CD14-positive monocyte (primary cell): ENCODE results near the gene GRM4. TPM values are rescaled to one million over a fixed set of nuclear protein-coding genes. Genes with fewer than 3 reads are reported as not detected.

ENCODE experiments used
- DNase-seq, 3 donors: peaks; one replicate each; pipeline ENCODE4 v3.0.0-alpha.2; 2011 to 2022
- H2AFZ ChIP-seq: 2 replicates; pipeline ENCODE4 v1.6.0; 2012; ENCODE audit warnings: mild to moderate bottlenecking, low read depth, low read length, inconsistent platforms; ENCODE audit not compliant: insufficient read depth, poor library complexity, severe bottlenecking
- H3K27ac ChIP-seq, 2 donors: 1 replicate in 1 of 2; 2 replicates in 1 of 2; pipeline ENCODE4 v1.5.1; 2012 to 2013; ENCODE audit warnings: low read length in 2 of 2, control low read depth in 1 of 2, inconsistent platforms in 1 of 2, low read depth in 1 of 2, mild to moderate bottlenecking in 1 of 2
- H3K27me3 ChIP-seq, 2 donors: one replicate each; pipeline versions ENCODE4 v1.6.0 to v1.6.1; 2011 to 2013; ENCODE audit warnings: low read length in 2 of 2; ENCODE audit not compliant: control insufficient read depth in 2 of 2, insufficient read depth in 2 of 2
- H3K36me3 ChIP-seq, 2 donors: replicated peaks in 1 of 2; 1 replicate in 1 of 2; 2 replicates in 1 of 2; pipeline versions ENCODE4 v1.5.1 to v1.6.1; 2012 to 2013; ENCODE audit warnings: low read length in 2 of 2, control low read depth in 1 of 2, inconsistent platforms in 1 of 2, mild to moderate bottlenecking in 1 of 2; ENCODE audit not compliant: insufficient read depth in 2 of 2, control insufficient read depth in 1 of 2
- H3K4me1 ChIP-seq, 2 donors: 1 replicate in 1 of 2; 2 replicates in 1 of 2; pipeline versions ENCODE4 v1.5.1 to v1.6.1; 2012 to 2013; ENCODE audit warnings: low read length in 2 of 2, control low read depth in 1 of 2, inconsistent platforms in 1 of 2, mild to moderate bottlenecking in 1 of 2, moderate library complexity in 1 of 2; ENCODE audit not compliant: insufficient read depth in 2 of 2, control insufficient read depth in 1 of 2
- H3K4me2 ChIP-seq: replicated peaks from 2 replicates; pipeline ENCODE3; 2012; ENCODE audit warnings: low read length, moderate library complexity, mild to moderate bottlenecking; ENCODE audit not compliant: poor library complexity, severe bottlenecking; ENCODE audit errors: extremely low read depth
- H3K4me3 ChIP-seq, 3 experiments: fragments of 200-600 bp in 1 of 3; sonication (generic) in 1 of 3; replicated peaks in 1 of 3; 1 replicate in 2 of 3; 2 replicates in 1 of 3; pipeline ENCODE4 v1.5.1; 2011 to 2013; ENCODE audit warnings: low read length in 3 of 3, mild to moderate bottlenecking in 3 of 3, control low read depth in 2 of 3, low read depth in 2 of 3, inconsistent platforms in 1 of 3, moderate library complexity in 1 of 3
- H3K79me2 ChIP-seq: 2 replicates; pipeline ENCODE4 v1.6.0; 2012; ENCODE audit warnings: mild to moderate bottlenecking, control low read depth, inconsistent platforms, low read length, moderate library complexity; ENCODE audit not compliant: insufficient read depth
- H3K9ac ChIP-seq: 2 replicates; pipeline ENCODE4 v1.6.0; 2017; ENCODE audit warnings: low read length, mild to moderate bottlenecking; ENCODE audit not compliant: insufficient read depth, poor library complexity, severe bottlenecking
- H3K9me3 ChIP-seq, 2 donors: replicated peaks in 1 of 2; 1 replicate in 1 of 2; 2 replicates in 1 of 2; pipeline versions ENCODE4 v1.5.1 to v1.6.1; 2012 to 2013; ENCODE audit warnings: low read length in 2 of 2, control low read depth in 1 of 2; ENCODE audit not compliant: control insufficient read depth in 1 of 2, insufficient read depth in 1 of 2
- H4K20me1 ChIP-seq: 2 replicates; pipeline ENCODE4 v1.6.0; 2012; ENCODE audit warnings: mild to moderate bottlenecking, low read length, control low read depth, moderate library complexity; ENCODE audit not compliant: insufficient read depth
- H3K27ac Mint-ChIP-seq, 7 donors: one replicate each; pipeline ENCODE4 v1.8.0; 2020; ENCODE audit warnings: mild to moderate bottlenecking in 7 of 7, mixed read lengths in 7 of 7, moderate library complexity in 6 of 7, inconsistent platforms in 2 of 7
- H3K27me3 Mint-ChIP-seq, 3 donors: one replicate each; pipeline ENCODE4 v1.8.0; 2021 to 2022; ENCODE audit warnings: low read depth in 3 of 3, mild to moderate bottlenecking in 3 of 3, mixed read lengths in 3 of 3, moderate library complexity in 3 of 3, inconsistent platforms in 1 of 3
- H3K36me3 Mint-ChIP-seq, 2 donors: one replicate each; pipeline ENCODE4 v1.8.0; 2020; ENCODE audit warnings: mixed read lengths in 2 of 2, inconsistent platforms in 1 of 2, mild to moderate bottlenecking in 1 of 2
- H3K4me1 Mint-ChIP-seq: one replicate; pipeline ENCODE4 v1.8.0; 2020; ENCODE audit warnings: mild to moderate bottlenecking, mixed read lengths
- H3K4me3 Mint-ChIP-seq, 2 donors: one replicate each; pipeline ENCODE4 v1.8.0; 2020; ENCODE audit warnings: mild to moderate bottlenecking in 2 of 2, mixed read lengths in 2 of 2, moderate library complexity in 1 of 2
- H3K9me3 Mint-ChIP-seq, 7 donors: one replicate each; pipeline ENCODE4 v1.8.0; 2020 to 2022; ENCODE audit warnings: mixed read lengths in 7 of 7, mild to moderate bottlenecking in 6 of 7, moderate library complexity in 6 of 7, inconsistent platforms in 2 of 7
- WGBS: methylation state at CpG from one replicate; pipeline ENCODE4 v1.1.5; 2013; ENCODE audit warnings: missing lambda C conversion rate; ENCODE audit not compliant: insufficient coverage; 5-methylcytosine and 5-hydroxymethylcytosine counted together
- intact Hi-C, 2 donors: fragments of 100-400 bp; cut with micrococcal nuclease; formaldehyde crosslinking; loops; one replicate each; pipeline versions ENCODE4 v1.15.0 to v1.15.1; 2023
- polyA plus RNA-seq, 3 donors: library from polyadenylated mRNA; depleted of rRNA in 1 of 3; unstranded in 2 of 3; stranded (reverse) in 1 of 3; fragments of 300-500 nt in 2 of 3; fragments of >200 nt in 1 of 3; fragmentation: Illumina TruSeq in 2 of 3; gene quantifications; 1 replicate in 2 of 3; 2 replicates in 1 of 3; pipeline ENCODE4 v1.2.3, GENCODE V29; 2012 to 2021
- TF ChIP-seq, protein P1 (sequence below): fragments of 200-600 bp; IDR thresholded peaks from one replicate; pipeline ENCODE4 v1.8.0; 2022; ENCODE audit warnings: antibody characterized with exemption, mild to moderate bottlenecking

The GRM4 gene
- polyA plus RNA-seq, 3 donors = not detected

- no peak overlapping the region for H2AFZ ChIP-seq
- H3K9ac ChIP-seq = no peak overlapping the region
- peaks cover 33 to 42% (median 33%) of the 10 kb centered on the region in 3 donors for H3K27me3 Mint-ChIP-seq
- H3K4me2 ChIP-seq = no peak overlapping the region
- H3K4me1 Mint-ChIP-seq = peaks cover 11% of the 10 kb centered on the region
- intact Hi-C loops = no loop called here
- no peaks in the 10 kb centered on the region for H3K36me3 Mint-ChIP-seq
- no peaks in the 10 kb centered on the region for H3K36me3 ChIP-seq
- DNase-seq = no peak
- H3K4me1 ChIP-seq = peaks cover 9 to 12% of the 10 kb centered on the region in 2 donors
- H3K4me3 ChIP-seq = no peak overlapping the region
- H3K9me3 Mint-ChIP-seq = peaks cover 0 to 13% (median 3%) of the 10 kb centered on the region in 7 donors
- TF ChIP-seq, protein P1, sequence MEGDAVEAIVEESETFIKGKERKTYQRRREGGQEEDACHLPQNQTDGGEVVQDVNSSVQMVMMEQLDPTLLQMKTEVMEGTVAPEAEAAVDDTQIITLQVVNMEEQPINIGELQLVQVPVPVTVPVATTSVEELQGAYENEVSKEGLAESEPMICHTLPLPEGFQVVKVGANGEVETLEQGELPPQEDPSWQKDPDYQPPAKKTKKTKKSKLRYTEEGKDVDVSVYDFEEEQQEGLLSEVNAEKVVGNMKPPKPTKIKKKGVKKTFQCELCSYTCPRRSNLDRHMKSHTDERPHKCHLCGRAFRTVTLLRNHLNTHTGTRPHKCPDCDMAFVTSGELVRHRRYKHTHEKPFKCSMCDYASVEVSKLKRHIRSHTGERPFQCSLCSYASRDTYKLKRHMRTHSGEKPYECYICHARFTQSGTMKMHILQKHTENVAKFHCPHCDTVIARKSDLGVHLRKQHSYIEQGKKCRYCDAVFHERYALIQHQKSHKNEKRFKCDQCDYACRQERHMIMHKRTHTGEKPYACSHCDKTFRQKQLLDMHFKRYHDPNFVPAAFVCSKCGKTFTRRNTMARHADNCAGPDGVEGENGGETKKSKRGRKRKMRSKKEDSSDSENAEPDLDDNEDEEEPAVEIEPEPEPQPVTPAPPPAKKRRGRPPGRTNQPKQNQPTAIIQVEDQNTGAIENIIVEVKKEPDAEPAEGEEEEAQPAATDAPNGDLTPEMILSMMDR = no peak
- H4K20me1 ChIP-seq = no peaks in the 10 kb centered on the region
- H3K27ac ChIP-seq = no peak overlapping the region
- no peaks in the 10 kb centered on the region for H3K79me2 ChIP-seq
- H3K27ac Mint-ChIP-seq = no peak overlapping the region
- peaks cover 5 to 24% of the 10 kb centered on the region in 2 donors for H3K27me3 ChIP-seq
- H3K4me3 Mint-ChIP-seq = no peak overlapping the region
- WGBS = 91% methylated on average over 7 of the region's 16 CpGs
- H3K9me3 ChIP-seq = no peaks in the 10 kb centered on the region
These were observed 167.3 kb downstream of the GRM4 start for GRCh38 chr6:33978412-33979150.

DNA sequence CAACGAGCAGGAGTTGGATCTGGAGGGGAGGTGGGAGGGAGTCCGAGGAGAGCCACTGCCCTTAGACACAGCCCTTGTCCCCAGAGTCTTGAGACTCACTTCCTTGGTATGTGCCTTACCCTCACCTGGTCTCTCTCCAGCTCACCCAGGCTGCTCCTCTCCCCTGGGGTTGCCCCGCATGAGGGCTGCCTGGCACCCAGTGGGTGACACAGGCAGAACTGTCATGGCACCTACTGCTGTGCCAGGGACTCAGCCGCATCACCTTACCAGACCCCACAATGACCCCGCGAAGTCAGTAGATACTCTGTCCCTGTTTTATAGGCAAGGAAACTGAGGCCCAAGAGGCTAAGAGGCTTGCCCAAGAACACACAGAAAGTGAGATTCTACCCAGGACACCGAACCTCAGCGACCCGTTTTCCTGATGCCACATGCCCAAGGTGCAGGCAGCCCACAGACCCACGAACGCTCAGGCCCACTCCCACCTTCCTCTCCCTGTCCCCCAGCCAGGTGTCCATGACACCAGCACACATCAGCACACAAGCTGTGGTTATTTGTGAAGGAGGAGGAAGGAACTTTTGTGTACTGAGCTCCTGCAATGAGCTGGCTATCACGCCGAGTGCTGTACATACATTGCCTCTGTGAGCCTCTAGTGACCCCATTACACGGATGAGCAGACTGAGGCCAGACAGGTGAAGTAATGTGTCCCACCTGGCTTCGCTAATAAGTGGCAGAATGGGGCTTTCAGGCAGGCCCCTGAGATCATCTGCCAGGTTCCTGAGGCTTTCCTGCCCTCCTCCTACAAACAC, 168.1 kb downstream of the GRM4 start:
- no peaks in the 10 kb centered on the region for H3K79me2 ChIP-seq
- H4K20me1 ChIP-seq = no peaks in the 10 kb centered on the region
- Mint-ChIP-seq H3K4me1 (peaks cover 5% of the 10 kb centered on the region), H3K27me3 (peaks cover 35 to 49% (median 39%) of the 10 kb centered on the region in 3 donors), H3K9me3 (peaks cover 0 to 15% (median 3%) of the 10 kb centered on the region in 7 donors), H3K27ac (no peak overlapping the region), H3K4me3 (peak overlapping the region in 1 of 2 donors; percentile 26), H3K36me3 (no peaks in the 10 kb centered on the region)
- no peak overlapping the region for H3K4me3 ChIP-seq
- no peak overlapping the region for H2AFZ ChIP-seq
- WGBS = 93% methylated on average over 11 of the region's 15 CpGs
- intact Hi-C loops = no loop called here
- H3K9ac ChIP-seq = no peak overlapping the region
- H3K4me2 ChIP-seq = no peak overlapping the region
- H3K36me3 ChIP-seq = no peaks in the 10 kb centered on the region
- peaks cover 5 to 7% of the 10 kb centered on the region in 2 donors for H3K4me1 ChIP-seq
- no peak for DNase-seq
- peaks cover 0 to 1% of the 10 kb centered on the region in 2 donors for H3K9me3 ChIP-seq
- peaks cover 5 to 24% of the 10 kb centered on the region in 2 donors for H3K27me3 ChIP-seq
- no peak overlapping the region for H3K27ac ChIP-seq
- TF ChIP-seq, protein P1 = no peak
